ENCODE measurements around the gene TUT4.

The TUT4 gene

GRCh38 chr1:52460694-52461093, 92.2 kb downstream of the TUT4 start:
- DNase-seq, result no peak

- DNase-seq, result no peak
These were observed 97.2 kb downstream of the TUT4 start for GRCh38 chr1:52455686-52456085.

- DNase-seq, result no peak
These were observed 98.1 kb downstream of the TUT4 start for GRCh38 chr1:52454779-52455178.

GRCh38 chr1:52454127-52454526, 98.8 kb downstream of the TUT4 start:
- DNase-seq, result no peak

GRCh38 chr1:52444463-52444862, 108.4 kb downstream of the TUT4 start:
- DNase-seq, result no peak

- no peak for DNase-seq
These were observed 112.9 kb downstream of the TUT4 start for GRCh38 chr1:52439976-52440375.

GRCh38 chr1:52436817-52437216, 116.1 kb downstream of the TUT4 start:
- no peak for DNase-seq

- DNase-seq, result no peak
These were observed 117.2 kb downstream of the TUT4 start for GRCh38 chr1:52435650-52436049.

- no peak for DNase-seq
These were observed 117.7 kb downstream of the TUT4 start for GRCh38 chr1:52435211-52435610.

GRCh38 chr1:52432807-52433206, 120.1 kb downstream of the TUT4 start:
- no peak for DNase-seq

- no peak for DNase-seq
These were observed 125.7 kb downstream of the TUT4 start for GRCh38 chr1:52427152-52427551.

GRCh38 chr1:52426371-52426770, 126.5 kb downstream of the TUT4 start:
- no peak for DNase-seq

- DNase-seq, result peak in 1 of 2 experiments; percentile 18
These were observed 128.1 kb downstream of the TUT4 start for GRCh38 chr1:52424813-52425212.

- DNase-seq, result peak; percentile 93 to 96
These were observed 128.7 kb downstream of the TUT4 start for GRCh38 chr1:52424231-52424636.

- DNase-seq, result peak; percentile 62 to 68
These were observed 129.1 kb downstream of the TUT4 start for GRCh38 chr1:52423771-52424170.

- no peak for DNase-seq
These were observed 129.8 kb downstream of the TUT4 start for GRCh38 chr1:52423055-52423454.

GRCh38 chr1:52420713-52421112, 132.2 kb downstream of the TUT4 start:
- no peak for DNase-seq

- no peak for DNase-seq
These were observed 136.1 kb downstream of the TUT4 start for GRCh38 chr1:52416811-52417210.

- DNase-seq, result no peak
These were observed 137.9 kb downstream of the TUT4 start for GRCh38 chr1:52414942-52415341.

GRCh38 chr1:52413410-52413989, 139.4 kb downstream of the TUT4 start:
- DNase-seq, result no peak

GRCh38 chr1:52404975-52405338, 147.9 kb downstream of the TUT4 start:
- DNase-seq, result no peak

GRCh38 chr1:52404116-52404974, 148.5 kb downstream of the TUT4 start, which contains the start of the genes ORC1 and PRPF38A:
Gene ORC1, minus strand, starts transcription at chr1:52404423. Its CDS starts 2,200 bp downstream, at chr1:52402223.
Gene PRPF38A, plus strand, starts transcription at chr1:52404602. Its CDS starts 148 bp downstream, at chr1:52404750.
- peak; percentile 96 for DNase-seq

- DNase-seq, result peak; percentile 70 to 71
These were observed 149.3 kb downstream of the TUT4 start for GRCh38 chr1:52403566-52404115.

- DNase-seq, result no peak
These were observed 150.0 kb downstream of the TUT4 start for GRCh38 chr1:52402860-52403240.

Measured in Kasumi-1 (cell line).